H1 (cell line): Measurements from ENCODE around the gene GALNT17.

Experiments used
- POLR2A ChIP-seq, 2 experiments: IDR thresholded peaks; 1 replicate in 1 of 2; 2 replicates in 1 of 2; pipeline ENCODE4 v1.6.1; 2011; ENCODE audit warnings: low read depth in 2 of 2, low read length in 2 of 2, mild to moderate bottlenecking in 2 of 2; ENCODE audit errors: control extremely low read depth in 1 of 2
- POLR2AphosphoS5 ChIP-seq: IDR thresholded peaks from 2 replicates; pipeline ENCODE4 v1.6.1; 2011; ENCODE audit warnings: low read depth, low read length
- RAD21 ChIP-seq, 2 experiments: IDR thresholded peaks in 1 of 2; conservative IDR thresholded peaks in 1 of 2; 2 replicates each; pipeline ENCODE4 v1.6.1; 2011; ENCODE audit warnings: low read depth in 2 of 2, low read length in 2 of 2, improper control_type of control experiment in 1 of 2, inconsistent platforms in 1 of 2, mild to moderate bottlenecking in 1 of 2, moderate library complexity in 1 of 2

DNA sequence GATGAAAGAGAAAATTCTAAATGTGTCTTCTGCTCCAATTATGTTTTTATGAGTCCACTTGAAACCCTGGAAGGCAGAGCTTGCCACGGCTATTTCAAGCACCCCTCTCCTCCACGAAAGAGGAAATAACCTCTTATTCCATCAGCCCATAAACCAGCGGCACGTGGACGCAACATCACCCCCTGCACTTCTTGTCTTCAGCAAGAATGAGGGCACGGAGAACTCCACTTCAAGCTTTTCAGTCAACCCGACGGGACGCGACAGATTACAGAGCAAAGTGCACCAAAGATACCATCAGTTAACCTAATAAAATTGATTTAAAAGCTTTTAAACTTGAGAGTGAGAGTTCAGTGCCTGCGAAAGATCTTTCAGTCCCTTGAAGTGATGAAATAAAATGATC lies 406.3 kb downstream of the GALNT17 start:
- no peak for TF ChIP-seq POLR2AphosphoS5
- TF ChIP-seq POLR2A (IDR thresholded peaks at IDR 0.05; ENCODE audit: control extremely low read depth in 1 of 2, low read depth in 2 of 2, low read length in 2 of 2), result no peak
- no peak for TF ChIP-seq RAD21 (IDR thresholded peaks at IDR 0.05 in 1 of 2, conservative IDR thresholded peaks at IDR 0.05 in 1 of 2; ENCODE audit: low read depth in 2 of 2, low read length in 2 of 2)
